ENCODE results near the gene CCDC149.

Gene CCDC149

DNA sequence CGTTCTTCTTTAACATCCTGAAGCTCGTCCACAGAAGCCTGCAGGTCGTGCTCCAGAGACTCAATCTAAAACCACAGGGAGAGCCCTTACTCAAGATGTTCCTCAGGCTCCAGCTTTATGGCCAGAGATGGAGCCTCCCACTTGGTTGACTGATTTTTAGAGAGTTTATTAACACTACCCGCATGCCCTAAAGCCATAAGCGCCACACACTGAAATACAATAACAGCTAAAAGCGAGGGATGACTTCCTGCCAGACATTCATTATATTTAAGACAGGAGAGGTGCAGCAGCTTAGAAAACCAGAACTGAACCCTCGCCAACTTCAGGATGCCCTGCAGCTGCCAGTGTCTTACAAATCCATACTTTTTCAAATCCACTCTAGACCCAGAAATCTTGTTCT is 75.5 kb downstream of the CCDC149 start:
- no peak overlapping the region for H2AFZ ChIP-seq (ENCODE audit: low read length)
- no peaks in the 10 kb centered on the region for H3K4me1 ChIP-seq (ENCODE audit: insufficient read depth, low read length, severe bottlenecking)
- no peak overlapping the region for H3K4me2 ChIP-seq (ENCODE audit: low read length)
- no peaks in the 10 kb centered on the region for H3K27me3 ChIP-seq (ENCODE audit: insufficient read depth, low read length)
- no peaks in the 10 kb centered on the region for H3K79me2 ChIP-seq (ENCODE audit: insufficient read depth, low read length)
- H3K4me3 ChIP-seq (ENCODE audit: low read depth, low read length, poor library complexity, severe bottlenecking), result no peak overlapping the region
- H3K9me3 ChIP-seq (ENCODE audit: low read length), result no peaks in the 10 kb centered on the region
- H3K9ac ChIP-seq (ENCODE audit: low read length), result no peak overlapping the region
- no peak for TF ChIP-seq CTCF (IDR thresholded peaks at IDR 0.05; ENCODE audit: low read length)
- TF ChIP-seq EZH2 (IDR thresholded peaks at IDR 0.05; ENCODE audit: borderline replicate concordance, low read length), result no peak
- no peaks in the 10 kb centered on the region for H3K36me3 ChIP-seq (ENCODE audit: insufficient read depth, low read length)
- H3F3A ChIP-seq (ENCODE audit: insufficient read depth, low read length), result no peaks in the 10 kb centered on the region
- H3K27ac ChIP-seq (ENCODE audit: low read depth, low read length, poor library complexity, severe bottlenecking), result no peak overlapping the region
- H4K20me1 ChIP-seq (ENCODE audit: insufficient read depth, low read length), result no peaks in the 10 kb centered on the region
- H3K9me2 ChIP-seq (ENCODE audit: low read depth, low read length), result no peaks in the 10 kb centered on the region

GRCh38 chr4:24836661-24837242 is 76.1 kb downstream of the CCDC149 start:
- no peaks in the 10 kb centered on the region for H4K20me1 ChIP-seq (ENCODE audit: insufficient read depth, low read length)
- H3K4me3 ChIP-seq (ENCODE audit: low read depth, low read length, poor library complexity, severe bottlenecking), result no peak overlapping the region
- no peak overlapping the region for H3K4me2 ChIP-seq (ENCODE audit: low read length)
- H3K9ac ChIP-seq (ENCODE audit: low read length), result no peak overlapping the region
- H3K27me3 ChIP-seq (ENCODE audit: insufficient read depth, low read length), result no peaks in the 10 kb centered on the region
- H3F3A ChIP-seq (ENCODE audit: insufficient read depth, low read length), result no peaks in the 10 kb centered on the region
- H3K79me2 ChIP-seq (ENCODE audit: insufficient read depth, low read length), result no peaks in the 10 kb centered on the region
- no peaks in the 10 kb centered on the region for H3K9me2 ChIP-seq (ENCODE audit: low read depth, low read length)
- no peaks in the 10 kb centered on the region for H3K36me3 ChIP-seq (ENCODE audit: insufficient read depth, low read length)
- no peaks in the 10 kb centered on the region for H3K4me1 ChIP-seq (ENCODE audit: insufficient read depth, low read length, severe bottlenecking)
- H2AFZ ChIP-seq (ENCODE audit: low read length), result no peak overlapping the region
- TF ChIP-seq CTCF (IDR thresholded peaks at IDR 0.05; ENCODE audit: low read length) (no peak), EZH2 (IDR thresholded peaks at IDR 0.05; ENCODE audit: borderline replicate concordance, low read length) (no peak)
- H3K27ac ChIP-seq (ENCODE audit: low read depth, low read length, poor library complexity, severe bottlenecking), result no peak overlapping the region
- no peaks in the 10 kb centered on the region for H3K9me3 ChIP-seq (ENCODE audit: low read length)

DNA sequence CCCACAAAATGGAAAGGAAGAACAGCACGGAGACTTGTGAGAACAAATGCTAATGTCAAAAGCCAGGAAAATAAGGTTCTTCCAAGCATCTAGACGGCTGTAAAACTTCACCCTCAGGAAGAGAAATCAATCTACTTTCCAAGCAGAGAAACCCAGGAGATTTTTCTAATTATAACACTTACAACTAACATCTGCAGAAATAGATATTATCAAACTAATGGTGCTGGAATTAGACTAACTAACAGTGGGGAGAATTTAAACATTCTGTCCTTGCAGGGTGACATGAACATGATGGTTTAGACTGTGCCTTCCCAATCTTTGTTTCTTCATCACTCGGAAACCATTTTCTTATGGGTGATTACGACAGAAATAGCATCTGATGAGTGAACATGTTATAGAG is 77.1 kb downstream of the CCDC149 start:
- Histone ChIP-seq H3K9ac (ENCODE audit: low read length) (no peak overlapping the region), H3K9me2 (ENCODE audit: low read depth, low read length) (no peaks in the 10 kb centered on the region), H3K9me3 (ENCODE audit: low read length) (no peaks in the 10 kb centered on the region), H3K79me2 (ENCODE audit: insufficient read depth, low read length) (no peaks in the 10 kb centered on the region), H3K4me3 (ENCODE audit: low read depth, low read length, poor library complexity, severe bottlenecking) (no peak overlapping the region), H2AFZ (ENCODE audit: low read length) (no peak overlapping the region), H3K4me1 (ENCODE audit: insufficient read depth, low read length, severe bottlenecking) (no peaks in the 10 kb centered on the region), H3F3A (ENCODE audit: insufficient read depth, low read length) (no peaks in the 10 kb centered on the region), H3K27ac (ENCODE audit: low read depth, low read length, poor library complexity, severe bottlenecking) (no peak overlapping the region), H3K4me2 (ENCODE audit: low read length) (no peak overlapping the region), H3K27me3 (ENCODE audit: insufficient read depth, low read length) (no peaks in the 10 kb centered on the region), H4K20me1 (ENCODE audit: insufficient read depth, low read length) (no peaks in the 10 kb centered on the region), H3K36me3 (ENCODE audit: insufficient read depth, low read length) (no peaks in the 10 kb centered on the region)
- no peak for TF ChIP-seq EZH2 (IDR thresholded peaks at IDR 0.05; ENCODE audit: borderline replicate concordance, low read length)
- no peak for TF ChIP-seq CTCF (IDR thresholded peaks at IDR 0.05; ENCODE audit: low read length)
